Gastroesophageal sphincter (tissue), 4 donors: ENCODE measurements around the gene TDP1. TPM values are rescaled to one million over a fixed set of nuclear protein-coding genes. Genes with fewer than 3 reads are reported as not detected.

ENCODE experiments used
- ATAC-seq: fragments of 150-250 bp; one replicate; pipeline ENCODE4 v1.9.1; 2016; ENCODE audit warnings: mild to moderate bottlenecking, moderate library complexity
- H3K27ac ChIP-seq, 4 donors: fragments of 200-600 bp; sonication (generic) in 3 of 4; 1 replicate in 3 of 4; 2 replicates in 1 of 4; pipeline ENCODE4 v1.5.1; 2016 to 2019
- H3K27me3 ChIP-seq: fragments of 200-600 bp; sonication (generic); one replicate; pipeline ENCODE4 v1.5.1; 2019
- H3K36me3 ChIP-seq, 2 donors: fragments of 200-600 bp; sonication (generic); one replicate each; pipeline ENCODE4 v1.5.1; 2019; ENCODE audit warnings: control low read depth in 1 of 2
- H3K4me1 ChIP-seq, 3 donors: fragments of 200-600 bp; sonication (generic); 1 replicate in 2 of 3; 2 replicates in 1 of 3; pipeline ENCODE4 v1.5.1; 2016 to 2019; ENCODE audit warnings: control low read depth in 2 of 3
- H3K4me3 ChIP-seq, 2 donors: fragments of 200-600 bp; sonication (generic); one replicate each; pipeline ENCODE4 v1.5.1; 2019; ENCODE audit warnings: mild to moderate bottlenecking in 1 of 2, moderate library complexity in 1 of 2
- H3K9me3 ChIP-seq, 3 donors: fragments of 200-600 bp; sonication (generic); one replicate each; pipeline ENCODE4 v1.5.1; 2017 to 2019; ENCODE audit warnings: control low read depth in 2 of 3
- CTCF ChIP-seq, 4 experiments: fragments of 200-600 bp in 2 of 4; fragments of 450-650 bp in 2 of 4; sonication (generic) in 1 of 4; IDR thresholded peaks; one replicate each; pipeline ENCODE4 v1.5.1; 2017 to 2019; ENCODE audit warnings: antibody characterized with exemption in 4 of 4, mild to moderate bottlenecking in 2 of 4, moderate library complexity in 2 of 4
- EP300 ChIP-seq: sonication (generic); formaldehyde crosslinking; IDR thresholded peaks from one replicate; pipeline ENCODE4 v1.6.1; 2017; ENCODE audit warnings: antibody characterized with exemption, mild to moderate bottlenecking
- POLR2A ChIP-seq, 2 donors: fragments of 450-650 bp; IDR thresholded peaks; one replicate each; pipeline ENCODE4 v1.6.1; 2017; ENCODE audit warnings: antibody characterized with exemption in 2 of 2, mild to moderate bottlenecking in 2 of 2, moderate library complexity in 1 of 2
- POLR2AphosphoS5 ChIP-seq: sonication (generic); formaldehyde crosslinking; IDR thresholded peaks from one replicate; pipeline ENCODE4 v1.6.1; 2017; ENCODE audit warnings: antibody characterized with exemption
- WGBS, 2 donors: methylation state at CpG; one replicate each; pipeline ENCODE4 v1.1.5; 2018; ENCODE audit warnings: low coverage in 1 of 2; 5-methylcytosine and 5-hydroxymethylcytosine counted together
- total RNA-seq, 4 donors: library from RNA; depleted of rRNA; stranded (reverse); fragments of >200 nt; gene quantifications; one replicate each; pipeline ENCODE4 v1.1.0, GENCODE V29; 2016

Gene TDP1
- total RNA-seq, 4 donors from 2014 or later = 5.4 to 12.1 (median 10.3) TPM

GRCh38 chr14:89926694-89927093 is 29.0 kb upstream of the TDP1 start:
- Histone ChIP-seq H3K4me1 (peaks cover 0 to 12% (median 0%) of the 10 kb centered on the region in 3 donors), H3K36me3 (peaks cover 0 to 19% of the 10 kb centered on the region in 2 donors), H3K9me3 (no peaks in the 10 kb centered on the region), H3K27me3 (no peaks in the 10 kb centered on the region), H3K27ac (no peak overlapping the region), H3K4me3 (no peak overlapping the region)
- no peak for ATAC-seq
- 15 to 44% methylated on average over 1 of the region's 1 CpG for WGBS, 2 donors
- TF ChIP-seq POLR2AphosphoS5 = no peak
- no peak for TF ChIP-seq EP300
- no peak for TF ChIP-seq CTCF (IDR thresholded peaks at IDR 0.05)
- TF ChIP-seq POLR2A (IDR thresholded peaks at IDR 0.05) = no peak

GRCh38 chr14:89927186-89927865 is 28.4 kb upstream of the TDP1 start:
- WGBS, 2 donors = 92 to 95% methylated on average over 6 to 12 of the region's 13 CpGs
- TF ChIP-seq POLR2AphosphoS5 (no peak), CTCF (IDR thresholded peaks at IDR 0.05) (no peak), POLR2A (IDR thresholded peaks at IDR 0.05) (no peak), EP300 (no peak)
- no peak overlapping the region for H3K27ac ChIP-seq

DNA sequence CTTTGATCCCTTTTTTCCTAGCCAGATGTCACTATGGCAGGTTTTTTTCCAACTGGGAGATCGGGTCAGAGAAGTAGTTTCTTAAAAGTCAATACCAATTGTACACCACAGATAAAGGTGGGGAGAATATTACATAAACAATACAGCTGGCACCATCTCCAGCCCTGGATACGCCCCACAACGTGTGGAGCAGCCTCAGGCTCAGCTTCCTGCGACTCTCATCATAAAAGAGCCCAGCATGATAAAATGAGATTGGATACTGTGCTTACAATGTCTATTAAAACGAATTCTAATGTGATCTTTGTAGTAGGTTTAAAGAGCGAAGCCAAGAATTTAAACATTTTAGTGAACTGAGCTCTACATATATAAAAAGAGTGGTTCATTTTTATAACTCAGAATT is 22.7 kb upstream of the TDP1 start:
- Histone ChIP-seq H3K27me3 (no peaks in the 10 kb centered on the region), H3K27ac (no peak overlapping the region), H3K36me3 (peaks cover 0 to 21% of the 10 kb centered on the region in 2 donors), H3K9me3 (no peaks in the 10 kb centered on the region), H3K4me3 (no peak overlapping the region), H3K4me1 (no peaks in the 10 kb centered on the region)
- ATAC-seq = no peak
- 51 to 57% methylated on average over 5 to 6 of the region's 6 CpGs for WGBS, 2 donors
- no peak for TF ChIP-seq POLR2AphosphoS5
- TF ChIP-seq CTCF (IDR thresholded peaks at IDR 0.05) = no peak
- no peak for TF ChIP-seq POLR2A (IDR thresholded peaks at IDR 0.05)
- TF ChIP-seq EP300 = no peak

More at GRCh38 chr14:89927186-89927865, 28.4 kb upstream of the TDP1 start:
- H3K4me1 ChIP-seq = peaks cover 0 to 12% (median 0%) of the 10 kb centered on the region in 3 donors
- H3K4me3 ChIP-seq = no peak overlapping the region
- H3K36me3 ChIP-seq = peaks cover 0 to 21% of the 10 kb centered on the region in 2 donors
- no peak for ATAC-seq
- no peaks in the 10 kb centered on the region for H3K27me3 ChIP-seq
- no peaks in the 10 kb centered on the region for H3K9me3 ChIP-seq

GRCh38 chr14:89936654-89937185 is 19.0 kb upstream of the TDP1 start:
- H3K27me3 ChIP-seq = no peaks in the 10 kb centered on the region
- WGBS, 2 donors = 49 to 50% methylated on average over 3 of the region's 3 CpGs
- H3K4me1 ChIP-seq = no peaks in the 10 kb centered on the region
- TF ChIP-seq POLR2A (IDR thresholded peaks at IDR 0.05) (no peak), CTCF (IDR thresholded peaks at IDR 0.05) (no peak), EP300 (no peak), POLR2AphosphoS5 (no peak)
- no peak overlapping the region for H3K4me3 ChIP-seq
- peaks cover 0 to 2% of the 10 kb centered on the region in 2 donors for H3K36me3 ChIP-seq
- no peak for ATAC-seq
- no peaks in the 10 kb centered on the region for H3K9me3 ChIP-seq
- H3K27ac ChIP-seq = no peak overlapping the region
